ENCODE data around the gene CAPN14. TPM values are rescaled to one million over a fixed set of nuclear protein-coding genes. Genes with fewer than 3 reads are reported as not detected.

The CAPN14 gene
- total RNA-seq, 2 experiments from 2014 or later, result 0.59 to 0.69 TPM

DNA sequence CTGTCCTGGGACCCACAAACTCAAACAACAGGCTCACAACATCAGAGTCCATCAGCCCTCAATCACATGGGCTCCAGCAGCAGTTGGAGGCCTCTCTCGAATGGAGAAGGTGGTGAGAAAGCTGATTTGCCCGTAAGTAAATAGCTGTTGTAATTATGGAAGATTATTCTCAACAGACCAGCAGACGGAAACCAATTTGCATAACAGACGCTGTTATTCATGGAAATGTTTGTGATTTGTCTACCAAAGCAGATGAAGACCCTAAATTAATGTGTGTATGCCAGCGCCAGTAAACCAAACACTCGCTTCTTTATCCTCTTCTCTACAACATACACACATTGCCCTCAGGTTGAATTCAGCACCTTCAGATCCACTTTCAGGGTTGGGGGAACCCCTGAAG, 55.7 kb downstream of the CAPN14 start:
- DNase-seq (no peak), ATAC-seq (no peak)
- Mint-ChIP-seq H3K9me3 (no peaks in the 10 kb centered on the region), H3K27me3 (peaks cover 2% of the 10 kb centered on the region), H3K27ac (no peak overlapping the region), H3K4me1 (ENCODE audit: low read depth) (no peaks in the 10 kb centered on the region), H3K36me3 (ENCODE audit: low read depth) (no peaks in the 10 kb centered on the region), H3K4me3 (no peak overlapping the region)
- POLR2A ChIA-PET, result no interaction called here
- TF ChIP-seq, protein P1, sequence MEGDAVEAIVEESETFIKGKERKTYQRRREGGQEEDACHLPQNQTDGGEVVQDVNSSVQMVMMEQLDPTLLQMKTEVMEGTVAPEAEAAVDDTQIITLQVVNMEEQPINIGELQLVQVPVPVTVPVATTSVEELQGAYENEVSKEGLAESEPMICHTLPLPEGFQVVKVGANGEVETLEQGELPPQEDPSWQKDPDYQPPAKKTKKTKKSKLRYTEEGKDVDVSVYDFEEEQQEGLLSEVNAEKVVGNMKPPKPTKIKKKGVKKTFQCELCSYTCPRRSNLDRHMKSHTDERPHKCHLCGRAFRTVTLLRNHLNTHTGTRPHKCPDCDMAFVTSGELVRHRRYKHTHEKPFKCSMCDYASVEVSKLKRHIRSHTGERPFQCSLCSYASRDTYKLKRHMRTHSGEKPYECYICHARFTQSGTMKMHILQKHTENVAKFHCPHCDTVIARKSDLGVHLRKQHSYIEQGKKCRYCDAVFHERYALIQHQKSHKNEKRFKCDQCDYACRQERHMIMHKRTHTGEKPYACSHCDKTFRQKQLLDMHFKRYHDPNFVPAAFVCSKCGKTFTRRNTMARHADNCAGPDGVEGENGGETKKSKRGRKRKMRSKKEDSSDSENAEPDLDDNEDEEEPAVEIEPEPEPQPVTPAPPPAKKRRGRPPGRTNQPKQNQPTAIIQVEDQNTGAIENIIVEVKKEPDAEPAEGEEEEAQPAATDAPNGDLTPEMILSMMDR (IDR thresholded peaks at IDR 0.05), result no peak
- CTCF ChIA-PET, result interaction anchor here (1.2 to 1.3 kb wide), 2 partner anchors 9 to 173 kb away, joined by 3 to 5 read pairs; no protein-coding TSS in a partner anchor
- intact Hi-C loops (cut with micrococcal nuclease), result no loop called here

DNA sequence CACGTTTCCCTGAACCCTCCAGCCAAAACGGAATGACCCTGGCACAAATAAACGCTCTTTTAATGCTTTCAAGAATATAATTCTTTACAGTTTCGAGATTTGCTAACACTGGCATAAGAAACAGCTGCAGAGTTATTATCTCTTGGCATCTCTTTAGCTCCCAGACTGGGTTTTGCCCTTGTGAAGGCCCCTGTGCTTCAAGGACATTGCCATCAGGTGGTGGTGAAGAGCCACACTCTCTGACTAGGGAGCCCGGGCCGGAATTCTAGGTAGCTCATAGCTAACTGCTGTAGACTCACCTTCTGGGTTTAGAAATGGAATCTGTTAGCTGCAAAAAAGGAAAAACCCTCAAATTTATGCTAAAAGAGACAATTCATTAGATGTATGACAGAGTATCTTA, 65.8 kb downstream of the CAPN14 start:
- CTCF ChIA-PET, result interaction anchor here (0.6 to 3.8 kb wide), 8 partner anchors 13 to 454 kb away, joined by 3 to 17 read pairs (median 4); partner anchors contain the start of gene GALNT14
- Mint-ChIP-seq H3K4me3 (no peak overlapping the region), H3K9me3 (no peaks in the 10 kb centered on the region), H3K36me3 (ENCODE audit: low read depth) (no peaks in the 10 kb centered on the region), H3K27ac (no peak overlapping the region), H3K27me3 (no peaks in the 10 kb centered on the region), H3K4me1 (ENCODE audit: low read depth) (no peaks in the 10 kb centered on the region)
- TF ChIP-seq, protein P1 (IDR thresholded peaks at IDR 0.05), result no peak
- POLR2A ChIA-PET, result no interaction called here
- intact Hi-C loops (cut with micrococcal nuclease), result no loop called here
- DNase-seq (no peak), ATAC-seq (no peak)

DNA sequence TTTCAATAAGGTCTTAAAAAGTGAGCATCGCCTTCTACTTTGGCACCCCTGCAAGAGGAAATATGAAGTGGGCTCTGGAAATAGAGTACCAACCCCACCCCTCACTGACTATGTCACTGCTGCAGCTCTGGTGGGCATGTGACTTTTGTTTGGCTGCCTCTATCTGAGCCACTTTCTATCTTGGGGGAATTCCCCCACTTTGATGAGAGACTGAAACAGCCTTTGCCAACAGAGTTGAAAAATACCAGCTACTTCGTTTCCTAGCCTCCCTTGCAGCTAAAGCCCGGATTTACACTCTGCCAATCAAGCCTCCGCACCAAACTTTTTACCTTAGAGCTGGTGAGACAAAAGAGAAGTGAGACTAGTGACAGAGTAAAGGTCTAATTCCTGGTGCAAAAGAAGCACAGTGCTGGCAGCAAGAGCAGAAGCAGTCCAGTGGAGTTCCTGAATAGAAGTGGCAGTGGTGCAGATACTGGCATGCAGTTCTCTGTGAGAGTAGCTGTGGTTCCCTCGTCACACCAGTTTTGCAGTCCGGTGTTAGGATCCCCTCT, 67.1 kb downstream of the CAPN14 start:
- H3K27me3 Mint-ChIP-seq, result no peaks in the 10 kb centered on the region
- POLR2A ChIA-PET, result no interaction called here
- TF ChIP-seq, protein P1 (IDR thresholded peaks at IDR 0.05), result no peak
- intact Hi-C loops (cut with micrococcal nuclease), result no loop called here
- CTCF ChIA-PET, result interaction anchor here (2.1 to 3.8 kb wide), 3 partner anchors 12 to 22 kb away, joined by 6 to 17 read pairs (median 11); partner anchors contain the start of gene GALNT14
- H3K27ac Mint-ChIP-seq, result no peak overlapping the region
- H3K36me3 Mint-ChIP-seq (ENCODE audit: low read depth), result no peaks in the 10 kb centered on the region
- H3K4me1 Mint-ChIP-seq (ENCODE audit: low read depth), result no peaks in the 10 kb centered on the region
- no peaks in the 10 kb centered on the region for H3K9me3 Mint-ChIP-seq
- no peak for ATAC-seq
- no peak for DNase-seq
- no peak overlapping the region for H3K4me3 Mint-ChIP-seq

DNA sequence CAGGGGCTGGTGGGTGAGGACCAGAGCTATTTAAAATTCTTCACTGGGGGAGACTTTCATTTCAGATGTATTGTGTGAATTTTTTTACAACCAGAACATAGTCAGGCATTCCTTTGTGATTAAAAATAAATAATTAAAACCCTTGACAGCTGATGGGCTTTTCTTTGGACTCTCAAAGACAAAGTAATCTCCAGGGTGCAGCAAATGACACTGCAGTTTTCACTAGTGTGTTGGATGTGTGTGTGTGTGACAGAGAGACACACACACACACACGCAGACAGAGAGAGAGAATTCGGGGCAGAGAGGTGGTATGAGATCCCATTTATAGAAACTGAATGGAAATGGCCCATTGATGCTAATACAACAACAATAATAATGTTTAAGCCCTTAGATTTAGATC, 68.8 kb downstream of the CAPN14 start:
- Mint-ChIP-seq H3K27me3 (no peaks in the 10 kb centered on the region), H3K36me3 (ENCODE audit: low read depth) (no peaks in the 10 kb centered on the region), H3K27ac (no peak overlapping the region), H3K9me3 (no peaks in the 10 kb centered on the region), H3K4me3 (no peak overlapping the region), H3K4me1 (ENCODE audit: low read depth) (no peaks in the 10 kb centered on the region)
- ChIA-PET POLR2A (no interaction called here), CTCF (no interaction called here)
- DNase-seq (no peak), ATAC-seq (no peak)
- TF ChIP-seq, protein P1 (IDR thresholded peaks at IDR 0.05), result no peak
- intact Hi-C loops (cut with micrococcal nuclease), result no loop called here

DNA sequence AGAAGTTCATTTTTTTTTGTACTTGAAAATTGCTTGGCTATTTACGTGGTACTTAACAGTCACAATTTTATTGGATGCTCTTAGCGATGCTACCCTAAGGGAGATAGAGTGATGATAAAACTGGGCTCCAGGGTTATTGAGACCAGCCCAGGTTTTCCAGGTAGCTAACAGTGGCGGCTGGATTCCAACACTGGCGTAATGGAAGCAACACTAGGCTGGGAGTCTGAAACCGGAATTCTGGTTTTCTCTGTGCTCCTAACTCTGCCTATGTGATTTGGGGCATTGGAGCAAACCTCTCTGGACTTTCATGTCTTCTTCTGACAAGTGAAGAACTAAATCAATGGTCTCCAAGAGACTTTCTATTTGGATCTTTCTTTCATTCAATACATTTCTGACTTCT, 69.7 kb downstream of the CAPN14 start:
- no peak for DNase-seq
- Mint-ChIP-seq H3K27me3 (no peaks in the 10 kb centered on the region), H3K36me3 (ENCODE audit: low read depth) (no peaks in the 10 kb centered on the region), H3K4me3 (no peak overlapping the region), H3K4me1 (ENCODE audit: low read depth) (no peaks in the 10 kb centered on the region), H3K27ac (no peak overlapping the region), H3K9me3 (no peaks in the 10 kb centered on the region)
- TF ChIP-seq, protein P1 (IDR thresholded peaks at IDR 0.05), result no peak
- ChIA-PET CTCF (no interaction called here), POLR2A (no interaction called here)
- intact Hi-C loops (cut with micrococcal nuclease), result no loop called here
- ATAC-seq, result no peak

Measured in activated CD8-positive, alpha-beta T cell treated with anti-CD3 and anti-CD28 coated beads for 36 hours (primary cell).